COR-L47 (cell line): ENCODE measurements around the gene MICU2.

Source experiments
- DNase-seq: peaks from one replicate; lab custom pipeline; 2025; lab: John Stamatoyannopoulos, UW

MICU2 gene

DNA sequence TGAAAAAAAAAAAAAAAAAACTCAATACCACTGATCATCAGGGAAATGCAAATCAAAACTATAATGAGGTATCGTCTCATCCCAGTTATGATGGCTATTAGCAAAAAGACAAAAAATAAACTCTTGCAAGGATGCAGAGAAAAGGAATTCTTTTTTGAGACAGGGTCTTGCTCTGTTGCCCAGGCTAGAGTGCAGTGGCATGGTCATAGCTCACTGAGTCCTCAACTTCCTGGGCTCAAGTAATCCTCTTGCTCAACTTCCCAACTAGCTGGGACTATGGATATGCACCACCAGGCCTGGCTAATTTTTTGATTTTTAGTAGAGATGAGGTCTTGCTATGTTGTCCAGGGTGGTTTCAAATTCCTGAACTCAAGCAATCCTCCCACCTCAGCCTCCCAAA lies 59.5 kb downstream of the MICU2 start:
- DNase-seq: no peak

DNA sequence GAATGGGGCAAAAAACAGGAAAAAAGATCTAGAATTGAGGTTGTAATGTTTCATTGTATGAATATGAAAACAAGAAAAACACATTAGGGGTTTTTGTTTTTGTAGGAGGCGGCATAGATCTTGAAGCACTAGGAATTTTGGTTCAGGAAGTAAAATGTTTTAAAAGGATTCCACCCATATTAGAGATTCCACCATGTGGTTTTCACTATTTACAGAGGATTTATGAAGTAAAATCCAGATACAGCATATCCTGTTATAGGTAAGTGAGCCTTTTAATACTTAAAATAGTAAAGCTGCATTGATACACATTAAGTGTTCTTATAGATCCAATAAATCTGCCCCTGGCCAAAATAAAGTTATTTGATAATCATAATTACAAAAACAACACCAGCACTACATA lies 61.4 kb downstream of the MICU2 start:
- no peak for DNase-seq

DNA sequence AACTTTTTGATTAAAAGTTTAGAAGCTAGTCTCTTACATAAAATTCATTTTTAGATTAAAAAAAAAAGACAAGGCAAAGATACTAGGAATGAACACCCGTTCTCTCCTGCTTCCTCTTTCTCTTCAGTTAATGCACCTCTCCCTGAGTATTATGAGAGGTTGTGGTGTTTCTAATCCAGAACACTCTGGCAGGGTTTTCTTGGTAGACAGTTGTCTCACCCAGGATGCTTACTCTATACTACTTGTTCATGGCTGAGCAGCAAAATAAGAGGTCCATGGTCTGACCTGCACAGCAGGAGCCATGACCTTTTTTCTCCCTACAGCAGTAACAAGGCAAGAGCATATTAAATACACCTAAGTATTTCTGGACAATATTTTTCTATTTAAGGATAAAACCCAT lies 62.0 kb downstream of the MICU2 start:
- DNase-seq: no peak

DNA sequence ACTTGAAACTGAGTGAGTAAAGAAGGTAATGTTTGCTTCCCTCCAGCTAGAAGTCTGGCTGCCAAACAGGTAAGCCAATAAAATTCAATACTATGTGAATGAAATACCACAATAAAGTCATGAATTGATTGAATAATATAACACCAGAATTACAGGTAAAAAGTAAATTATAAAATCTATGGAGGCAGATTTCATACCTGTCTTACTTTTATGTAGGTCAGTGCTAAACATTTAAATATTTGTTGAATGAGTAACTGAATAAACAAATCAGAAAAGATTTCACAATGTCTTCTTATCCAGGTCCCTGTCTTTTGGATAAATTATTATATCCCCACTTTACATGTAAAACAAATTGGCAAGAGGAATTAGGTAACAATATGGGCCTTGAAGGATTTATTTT lies 62.7 kb downstream of the MICU2 start:
- no peak for DNase-seq

DNA sequence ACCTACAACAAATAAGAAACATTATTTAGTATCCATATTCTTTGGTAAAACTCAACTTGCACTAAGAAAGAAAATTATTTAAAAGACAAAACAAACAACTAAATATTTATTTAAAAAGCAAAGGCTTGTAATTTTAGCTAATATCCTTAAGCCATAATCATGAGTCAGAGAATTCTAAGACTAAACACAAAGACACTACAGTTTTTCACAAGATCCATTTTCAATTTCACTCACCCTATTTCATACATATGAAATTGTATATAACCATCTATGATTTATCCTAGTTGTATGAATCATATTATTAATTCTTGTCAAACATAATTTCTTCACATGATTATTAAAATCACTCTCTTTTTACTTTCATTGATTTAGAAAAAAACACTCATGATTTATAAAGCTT lies 64.3 kb downstream of the MICU2 start:
- no peak for DNase-seq

DNA sequence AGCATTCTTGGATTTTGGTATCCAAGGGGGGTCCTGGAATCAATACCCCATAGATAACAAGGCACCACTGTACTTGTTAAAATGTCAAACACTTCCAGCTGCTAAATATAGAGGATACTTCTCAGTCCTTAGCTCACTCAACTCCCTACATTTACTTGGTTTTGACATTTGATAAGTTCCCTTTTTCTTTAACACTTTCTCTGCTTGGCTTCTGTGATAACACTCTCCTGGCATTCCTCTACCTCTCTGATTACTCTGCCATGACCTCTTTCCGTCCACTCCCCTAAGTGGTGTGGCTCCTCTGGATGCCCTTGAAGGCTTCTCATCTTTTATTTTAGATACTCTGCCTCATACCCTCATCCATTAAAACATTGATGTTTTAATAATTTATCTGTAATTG lies 65.2 kb downstream of the MICU2 start:
- DNase-seq: no peak

DNA sequence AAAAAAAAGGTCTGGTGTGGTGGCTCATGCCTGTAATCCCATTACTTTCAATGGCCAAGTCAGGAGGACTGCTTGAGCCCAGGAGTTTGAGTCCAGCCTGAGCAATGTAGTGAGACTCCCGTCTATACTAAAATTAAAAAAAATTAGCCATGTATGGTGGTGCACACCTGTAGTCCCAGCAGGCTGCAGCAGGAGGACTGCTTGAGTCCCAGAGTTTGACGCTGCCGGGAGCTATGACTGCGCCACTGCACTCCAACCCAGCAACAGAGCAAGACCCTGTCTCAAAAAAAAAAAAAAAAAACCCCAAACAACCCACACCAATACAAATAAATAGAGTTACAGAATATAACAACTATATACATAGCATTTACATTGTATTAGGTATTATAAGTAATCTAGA lies 65.7 kb downstream of the MICU2 start:
- DNase-seq: no peak

DNA sequence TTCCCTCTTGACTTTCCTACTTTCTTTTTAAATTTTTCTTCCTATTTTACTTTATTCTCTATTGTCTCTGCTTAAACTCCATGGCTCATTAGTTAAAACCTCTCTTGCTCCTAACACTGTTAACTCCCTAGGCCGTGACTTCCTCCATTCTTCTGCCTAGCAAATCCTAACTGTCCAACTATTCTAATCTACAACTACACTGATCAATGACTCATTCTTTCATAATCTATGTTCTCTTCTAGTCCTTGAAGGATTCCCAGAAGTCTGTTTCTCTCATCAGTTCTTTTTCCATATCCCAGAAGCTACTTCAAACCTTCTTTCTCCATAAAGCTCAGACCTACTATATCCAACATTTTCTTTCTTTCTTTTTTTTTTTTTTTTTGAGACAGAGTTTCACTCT lies 66.9 kb downstream of the MICU2 start:
- DNase-seq: no peak

DNA sequence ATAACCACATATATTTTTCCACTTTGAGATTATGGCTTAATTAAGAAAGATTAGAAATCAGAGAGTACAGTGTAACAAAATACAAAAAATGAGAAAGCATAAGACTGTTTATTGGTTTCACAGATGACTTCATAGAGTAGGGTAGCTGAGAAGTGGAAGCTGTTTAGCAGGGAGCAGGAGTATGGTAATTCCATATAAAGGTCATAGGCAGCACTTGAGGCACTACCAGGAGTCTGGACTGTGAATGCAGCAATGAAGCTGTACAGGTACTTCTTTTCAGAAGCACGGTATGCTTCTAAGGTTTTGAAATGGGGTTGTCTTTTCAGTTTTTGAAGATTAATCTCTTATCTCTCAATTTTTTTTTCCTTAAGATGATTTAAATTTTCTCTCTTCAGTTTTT lies 69.2 kb downstream of the MICU2 start:
- DNase-seq: no peak

DNA sequence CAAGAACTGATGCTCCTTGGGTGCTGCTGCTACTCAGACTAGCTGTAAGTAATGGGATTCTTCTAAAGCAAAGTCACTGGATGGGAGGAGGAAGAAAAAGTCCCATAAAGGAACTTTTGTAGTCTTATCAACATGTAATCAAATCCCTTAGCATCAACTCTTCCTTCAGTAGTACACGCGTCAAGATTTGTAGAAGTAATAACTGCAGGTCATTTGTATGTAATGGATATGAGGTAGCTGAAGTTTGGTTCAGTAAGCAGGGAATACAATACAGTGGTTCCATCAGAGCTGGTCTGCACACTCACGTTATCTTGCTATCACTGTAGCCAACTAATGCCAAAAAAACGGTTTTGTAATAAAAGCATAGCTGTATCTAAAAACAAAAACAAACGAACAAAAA lies 72.5 kb downstream of the MICU2 start:
- DNase-seq: no peak

DNA sequence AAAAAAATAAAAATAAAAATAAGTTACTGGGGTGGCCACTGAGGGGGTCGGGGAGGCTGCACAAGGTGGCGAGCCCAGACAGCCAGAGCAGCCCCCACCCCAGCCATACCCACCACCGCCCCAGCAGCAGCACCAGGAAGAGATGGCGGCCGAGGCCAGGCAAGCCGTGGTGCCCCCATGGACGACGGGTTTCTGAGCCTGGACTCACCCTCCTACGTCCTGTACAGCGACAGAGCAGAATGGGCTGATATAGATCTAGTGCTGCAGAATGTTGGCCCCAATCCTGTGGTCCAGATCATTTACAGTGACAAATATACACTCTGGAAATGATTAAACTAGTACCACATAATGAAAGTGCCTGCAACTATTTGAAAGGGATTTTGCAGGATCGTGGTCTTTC lies 73.3 kb downstream of the MICU2 start:
- DNase-seq: no peak

DNA sequence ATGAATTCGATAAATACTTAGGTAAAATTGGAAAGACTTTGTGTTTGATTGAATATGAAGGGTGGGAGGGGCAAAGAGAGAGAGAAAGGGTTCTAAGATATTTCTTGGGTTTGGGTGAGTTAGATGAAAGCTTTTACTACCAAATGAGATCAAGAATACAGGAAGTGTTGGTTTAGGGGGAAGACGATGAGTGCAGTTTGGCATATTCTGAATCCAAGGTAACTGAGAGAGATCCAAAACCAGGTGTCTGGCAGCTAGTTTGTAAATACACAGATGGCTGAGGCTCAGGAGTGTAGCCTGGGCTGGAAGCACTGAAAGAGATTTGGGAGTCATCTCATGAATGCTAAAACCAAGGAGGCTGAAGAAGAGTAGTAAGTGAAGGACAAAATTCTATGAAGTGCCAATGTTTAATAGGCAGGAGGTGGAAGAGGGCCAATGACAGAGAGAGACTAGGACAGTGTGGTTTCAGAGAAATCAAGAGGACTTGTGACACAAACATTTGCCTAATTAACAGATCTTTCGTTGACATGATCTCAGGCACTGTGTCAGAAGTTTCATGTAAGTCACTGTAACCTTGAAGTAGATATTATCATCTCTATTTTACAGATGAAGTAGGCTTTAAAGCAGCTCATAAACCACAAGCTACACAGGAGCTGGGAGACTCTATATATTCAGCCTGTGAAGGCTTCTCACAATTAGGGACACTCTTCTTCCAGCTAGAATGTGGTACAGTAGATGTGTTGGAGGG lies 74.7 kb downstream of the MICU2 start:
- DNase-seq: no peak

DNA sequence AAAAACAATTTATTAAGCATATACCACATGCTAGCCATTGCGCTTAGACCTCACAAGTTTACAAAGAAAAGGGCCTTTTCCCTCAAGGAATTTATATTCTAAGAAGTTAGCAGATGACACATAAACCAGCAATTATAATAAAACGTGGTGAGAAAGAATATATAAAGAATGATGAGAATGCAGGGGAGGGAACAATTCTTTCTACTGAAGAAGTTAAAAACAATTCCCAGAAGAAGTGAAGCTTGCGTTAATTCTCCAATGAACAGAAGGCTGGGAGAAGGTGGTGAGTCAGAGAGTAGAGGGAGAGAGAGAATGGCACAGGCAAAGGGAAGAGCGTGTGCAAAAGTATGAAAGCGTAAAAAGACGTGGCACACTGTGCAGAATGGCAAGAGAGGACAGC lies 75.4 kb downstream of the MICU2 start:
- DNase-seq: no peak

DNA sequence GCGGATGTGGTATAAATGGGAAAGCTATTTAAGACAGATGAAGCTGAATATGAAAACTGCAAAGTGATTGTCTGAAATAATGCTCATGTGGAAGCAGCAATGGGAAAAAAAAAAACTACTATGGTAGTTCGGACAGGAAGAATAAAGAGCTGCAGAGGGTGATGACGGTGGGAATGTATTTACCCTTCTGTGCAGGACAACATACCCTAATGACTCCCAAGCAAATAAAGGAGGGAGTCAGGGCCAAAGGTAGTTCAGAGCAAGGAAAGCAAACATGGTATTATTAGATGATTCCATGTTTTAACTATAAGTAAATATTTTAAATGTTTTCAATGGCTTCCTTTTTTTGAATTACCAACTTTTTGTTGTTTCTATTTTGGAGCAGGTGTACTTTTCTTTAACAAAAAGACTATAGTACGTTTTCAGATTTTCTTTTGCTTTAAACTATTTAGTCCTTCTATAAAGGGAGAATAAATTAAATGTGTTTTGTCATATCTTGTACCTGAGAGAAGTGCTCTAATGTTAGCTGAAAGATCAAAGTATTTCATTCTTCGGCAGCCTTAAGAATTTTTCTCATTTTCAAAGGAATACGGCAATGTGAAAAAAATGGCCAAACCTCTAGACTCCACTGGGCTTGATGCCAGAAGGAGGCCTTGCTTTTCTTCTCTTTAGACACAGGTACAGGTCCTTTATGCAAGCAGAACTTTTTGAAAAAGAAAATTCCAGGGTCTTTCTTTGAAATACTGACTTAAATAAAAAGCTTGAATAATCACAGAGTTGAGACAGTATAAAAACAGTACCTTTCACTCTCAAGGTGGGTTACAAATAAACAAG lies 77.0 kb downstream of the MICU2 start:
- no peak for DNase-seq

DNA sequence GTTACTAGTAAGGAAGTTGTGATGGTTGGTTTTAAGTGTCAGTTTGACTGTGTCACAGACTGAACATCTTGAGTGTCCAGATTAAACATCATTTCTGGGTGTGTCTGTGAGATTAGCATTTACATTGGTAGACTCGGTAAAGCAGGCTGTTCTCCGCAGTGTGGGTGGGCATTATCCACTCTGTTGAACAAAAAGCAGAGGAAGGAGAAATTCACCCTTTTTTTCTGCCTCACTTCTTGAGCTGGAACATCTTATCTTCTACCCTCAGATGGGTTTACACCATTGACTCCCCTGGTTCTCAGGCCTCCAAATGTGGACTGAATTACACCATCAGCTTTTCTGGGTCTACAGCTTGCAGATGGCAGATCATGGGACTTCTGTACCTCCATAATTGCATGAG lies 81.1 kb downstream of the MICU2 start:
- no peak for DNase-seq

DNA sequence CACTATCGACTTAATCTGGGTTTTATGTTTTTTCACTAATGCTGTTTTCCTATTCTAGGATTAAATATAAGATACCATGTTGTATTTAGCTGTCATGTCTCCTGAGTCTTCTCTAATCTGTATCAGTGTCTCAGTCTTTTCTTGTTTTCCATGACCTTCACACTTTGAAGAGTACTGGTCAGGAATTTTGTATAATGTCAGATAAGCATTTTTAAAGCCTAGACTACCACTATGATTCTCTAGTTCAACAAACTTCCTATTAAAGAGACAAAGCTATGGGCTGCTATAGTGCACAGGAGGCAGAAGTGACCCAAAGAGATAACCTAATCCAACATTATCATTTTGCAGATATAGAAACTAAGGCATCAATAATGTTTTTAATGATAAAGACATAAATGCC lies 81.8 kb downstream of the MICU2 start:
- no peak for DNase-seq

DNA sequence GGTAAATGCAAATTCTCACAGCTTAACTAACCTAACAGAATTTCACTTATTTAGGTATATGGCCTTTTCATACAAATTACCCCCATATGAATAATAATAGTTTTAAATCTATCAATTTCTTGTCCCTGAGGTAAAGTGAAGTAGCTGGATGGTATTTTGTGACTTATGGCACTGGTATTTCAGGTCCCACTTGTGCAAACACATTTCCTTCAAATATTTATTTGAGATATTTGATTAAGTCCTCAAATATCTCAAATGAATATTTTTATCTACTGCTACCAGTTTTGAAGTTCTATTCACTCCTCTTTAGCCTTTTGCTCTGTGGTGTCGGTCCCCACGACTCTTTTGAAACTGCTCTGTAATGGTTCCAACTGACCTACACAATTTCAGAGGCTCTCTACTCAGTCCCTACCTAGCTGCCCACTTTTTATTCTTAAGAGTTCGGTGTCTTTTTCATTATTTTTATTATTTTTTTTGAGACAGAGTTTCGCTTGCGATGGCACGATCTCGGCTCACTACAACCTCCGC lies 85.3 kb downstream of the MICU2 start:
- no peak for DNase-seq

DNA sequence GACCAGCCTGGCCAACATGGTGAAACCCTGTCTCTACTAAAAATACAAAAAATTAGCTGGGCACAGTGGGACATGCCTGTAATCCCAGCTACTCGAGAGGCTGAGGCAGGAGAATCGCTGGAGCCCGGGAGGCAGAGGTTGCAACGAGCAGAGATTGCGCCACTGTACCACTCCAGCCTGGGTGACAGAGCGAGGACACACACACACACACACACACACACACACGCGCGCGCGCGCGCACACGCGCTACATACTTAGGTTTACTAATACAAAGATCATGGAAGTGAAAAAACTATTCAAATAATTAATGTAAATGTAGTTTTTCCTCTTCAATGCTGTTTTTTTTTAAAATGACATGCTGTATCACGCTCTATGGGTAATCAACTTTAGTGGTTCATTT lies 86.4 kb downstream of the MICU2 start:
- no peak for DNase-seq

DNA sequence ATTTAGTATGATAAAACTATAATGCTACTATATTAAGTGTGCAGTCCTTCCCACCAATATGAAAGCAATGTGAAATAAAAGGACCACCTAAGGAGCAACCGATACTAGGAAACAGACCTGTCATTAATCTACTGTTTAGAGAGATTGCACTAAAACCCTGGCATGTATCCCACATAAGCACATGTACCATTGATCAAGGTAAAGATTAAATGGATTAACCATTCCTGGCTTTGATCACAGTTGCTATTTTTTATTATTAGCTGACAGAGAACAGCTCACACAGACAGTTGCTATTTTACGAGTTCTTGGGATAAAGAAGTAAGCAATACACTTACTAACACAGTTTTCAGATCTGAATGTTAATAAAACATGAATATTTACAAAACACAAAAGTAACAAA lies 87.2 kb downstream of the MICU2 start:
- DNase-seq: no peak

DNA sequence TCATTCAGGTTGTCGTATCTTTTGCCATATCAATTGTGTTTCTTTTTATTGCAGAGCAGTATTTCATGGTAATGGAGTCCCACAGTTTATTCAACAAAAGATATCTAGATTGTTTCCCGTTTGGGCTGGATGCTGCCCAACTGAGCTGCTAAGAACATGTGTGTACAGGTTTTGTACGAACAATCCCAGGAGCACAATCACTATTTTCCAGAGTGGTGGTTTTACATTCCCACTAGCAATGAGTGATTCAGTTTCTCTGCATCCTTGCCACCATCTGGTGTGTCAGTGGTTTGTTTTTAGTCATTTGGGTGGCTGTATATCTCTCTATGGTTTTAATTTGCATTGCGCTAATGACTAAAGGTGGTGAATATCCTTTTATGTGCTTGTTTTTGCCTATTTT lies 92.1 kb downstream of the MICU2 start:
- DNase-seq: no peak

DNA sequence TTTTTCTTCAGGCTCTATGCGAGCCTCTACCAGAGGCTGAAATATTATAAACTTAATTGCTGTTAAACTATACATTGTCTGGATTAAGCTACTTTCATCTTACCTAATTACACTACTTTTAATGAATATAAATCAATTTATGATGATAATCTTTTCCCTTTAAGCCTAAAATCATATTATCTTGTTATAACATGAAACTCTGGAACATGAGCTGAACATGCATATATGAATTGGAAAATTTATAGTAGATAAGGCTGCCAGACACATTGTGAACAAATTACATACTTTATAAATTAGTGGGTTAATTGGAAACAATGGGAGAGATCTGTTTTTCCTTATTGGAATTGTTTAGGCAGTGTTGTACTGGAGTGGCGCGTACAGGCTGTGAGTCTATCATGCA lies 99.6 kb downstream of the MICU2 start:
- no peak for DNase-seq

DNA sequence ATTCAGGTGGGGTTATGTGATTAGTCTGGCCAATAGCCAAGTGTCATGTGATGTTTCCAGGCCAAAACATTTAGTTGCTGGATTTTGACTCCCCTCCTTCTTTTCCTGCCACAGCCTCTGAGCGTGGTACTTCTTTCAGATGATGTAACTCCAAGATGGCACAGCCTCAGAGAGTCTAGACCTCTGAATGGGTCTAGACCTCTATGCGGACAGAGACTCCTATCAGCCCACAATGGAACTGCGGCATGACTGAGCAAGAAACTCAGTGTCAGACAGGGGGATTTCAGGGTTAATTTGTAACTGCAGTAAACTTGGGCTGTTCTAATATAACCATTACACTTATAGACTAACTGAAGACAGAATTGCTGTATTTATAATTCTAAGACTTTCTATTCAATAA lies 102.3 kb downstream of the MICU2 start:
- no peak for DNase-seq

DNA sequence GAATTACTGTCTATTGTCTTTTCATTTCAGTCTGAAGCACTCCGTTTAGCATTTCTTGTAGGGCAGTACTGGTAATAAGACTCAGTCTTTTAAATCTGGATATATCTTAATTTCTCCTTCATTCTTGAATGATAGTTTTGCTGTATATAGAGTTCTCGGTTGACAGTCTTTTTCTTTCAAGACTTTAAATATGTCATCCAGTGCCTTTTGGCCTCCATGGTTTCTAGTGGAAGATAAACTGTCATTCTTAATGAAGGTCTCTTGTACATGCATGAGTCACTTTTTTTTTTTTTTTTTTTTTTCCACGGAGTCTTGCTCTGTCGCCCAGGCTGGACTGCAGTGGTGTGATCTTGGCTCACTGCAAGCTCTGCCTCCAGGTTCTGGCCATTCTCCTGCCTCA lies 117.6 kb downstream of the MICU2 start:
- no peak for DNase-seq

DNA sequence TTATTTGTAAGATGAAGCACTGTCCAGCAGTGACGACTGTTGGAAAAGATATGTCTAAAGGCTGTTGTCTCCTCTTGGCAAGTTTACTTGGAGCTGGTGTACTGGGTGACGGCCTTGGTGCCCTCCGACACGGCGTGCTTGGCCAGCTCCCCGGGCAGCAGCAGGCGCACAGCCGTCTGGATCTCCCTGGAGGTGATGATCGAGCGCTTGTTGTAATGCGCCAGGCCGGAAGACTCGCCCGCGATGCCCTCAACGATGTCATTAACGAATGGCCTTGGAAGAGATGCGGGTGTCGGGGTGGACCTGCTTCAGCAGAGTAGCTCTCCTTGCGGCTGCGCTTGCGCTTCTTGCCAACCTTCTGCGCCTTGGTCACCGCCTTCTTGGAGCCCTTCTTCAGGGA lies 120.2 kb downstream of the MICU2 start:
- DNase-seq: no peak
